ENCODE measurements around the gene ARGLU1.

DNA sequence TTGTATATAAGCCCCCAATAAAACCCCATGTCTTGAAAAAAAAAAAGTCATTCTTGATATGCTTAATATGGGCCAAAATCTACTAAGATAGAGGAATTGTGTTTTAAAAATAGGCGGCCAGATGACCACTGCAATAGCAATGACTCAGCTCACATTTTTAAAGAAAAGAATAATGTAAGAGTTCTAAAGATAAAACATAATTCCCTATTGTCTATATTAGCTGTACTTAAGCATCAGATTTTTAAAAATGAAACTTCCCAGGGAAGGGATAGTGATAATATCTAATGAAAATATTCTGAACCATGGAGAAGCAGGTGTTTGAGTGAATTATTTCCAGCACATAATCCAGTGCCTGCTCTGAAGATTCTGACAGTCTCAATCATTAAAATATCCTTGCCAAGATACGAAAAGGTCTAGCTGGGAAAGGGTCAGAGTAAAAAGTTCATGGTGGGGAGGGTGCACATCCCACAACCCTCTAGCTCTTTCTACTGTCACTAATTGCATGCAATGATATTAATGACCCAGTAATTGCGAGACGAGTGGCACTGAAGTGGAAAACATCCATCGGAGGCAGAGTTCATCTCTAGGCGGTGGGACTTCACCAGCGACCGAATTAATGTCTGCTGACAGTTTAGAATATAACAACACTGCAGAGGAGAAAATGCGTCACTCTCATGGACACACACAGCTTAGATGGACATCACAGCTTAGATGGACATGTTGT is 64.0 kb downstream of the ARGLU1 start:
- TF ChIP-seq, protein P1, sequence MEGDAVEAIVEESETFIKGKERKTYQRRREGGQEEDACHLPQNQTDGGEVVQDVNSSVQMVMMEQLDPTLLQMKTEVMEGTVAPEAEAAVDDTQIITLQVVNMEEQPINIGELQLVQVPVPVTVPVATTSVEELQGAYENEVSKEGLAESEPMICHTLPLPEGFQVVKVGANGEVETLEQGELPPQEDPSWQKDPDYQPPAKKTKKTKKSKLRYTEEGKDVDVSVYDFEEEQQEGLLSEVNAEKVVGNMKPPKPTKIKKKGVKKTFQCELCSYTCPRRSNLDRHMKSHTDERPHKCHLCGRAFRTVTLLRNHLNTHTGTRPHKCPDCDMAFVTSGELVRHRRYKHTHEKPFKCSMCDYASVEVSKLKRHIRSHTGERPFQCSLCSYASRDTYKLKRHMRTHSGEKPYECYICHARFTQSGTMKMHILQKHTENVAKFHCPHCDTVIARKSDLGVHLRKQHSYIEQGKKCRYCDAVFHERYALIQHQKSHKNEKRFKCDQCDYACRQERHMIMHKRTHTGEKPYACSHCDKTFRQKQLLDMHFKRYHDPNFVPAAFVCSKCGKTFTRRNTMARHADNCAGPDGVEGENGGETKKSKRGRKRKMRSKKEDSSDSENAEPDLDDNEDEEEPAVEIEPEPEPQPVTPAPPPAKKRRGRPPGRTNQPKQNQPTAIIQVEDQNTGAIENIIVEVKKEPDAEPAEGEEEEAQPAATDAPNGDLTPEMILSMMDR (IDR thresholded peaks at IDR 0.05 in 4 of 5, conservative IDR thresholded peaks at IDR 0.05 in 1 of 5) = no peak
- no peak for TF ChIP-seq POLR2A (IDR thresholded peaks at IDR 0.05)

All from gastrocnemius medialis (tissue), 4 donors.